Activated CD4-positive, alpha-beta memory T cell treated with anti-CD3 and anti-CD28 coated beads for 36 hours (primary cell): ENCODE measurements around the gene CHAT. TPM values are rescaled to one million over a fixed set of nuclear protein-coding genes. Genes with fewer than 3 reads are reported as not detected.

Experiments
- CTCF ChIA-PET: fragments of 350-600 bp; sonication (Branson Sonifier 250); formaldehyde crosslinking; loops from one replicate; lab custom pipeline; 2021; ENCODE audit warnings: antibody characterized with exemption, inconsistent platforms; lab: Charles Lee
- POLR2A ChIA-PET: fragments of 350-600 bp; sonication (Branson Sonifier 250); formaldehyde crosslinking; loops from one replicate; lab custom pipeline; 2021; ENCODE audit warnings: antibody characterized with exemption; lab: Charles Lee
- DNase-seq: peaks from one replicate; pipeline ENCODE4 v3.0.0-alpha.2; 2020
- H3K27ac Mint-ChIP-seq: one replicate; pipeline ENCODE4 v1.8.0; 2021; ENCODE audit warnings: mixed read lengths
- H3K27me3 Mint-ChIP-seq: one replicate; pipeline ENCODE4 v1.8.0; 2021; ENCODE audit warnings: mixed read lengths
- H3K36me3 Mint-ChIP-seq: one replicate; pipeline ENCODE4 v1.8.0; 2021; ENCODE audit warnings: mixed read lengths
- H3K4me1 Mint-ChIP-seq: one replicate; pipeline ENCODE4 v1.8.0; 2021; ENCODE audit warnings: low read depth, mixed read lengths
- H3K4me3 Mint-ChIP-seq: one replicate; pipeline ENCODE4 v1.8.0; 2021; ENCODE audit warnings: mild to moderate bottlenecking, mixed read lengths
- H3K9me3 Mint-ChIP-seq: one replicate; pipeline ENCODE4 v1.8.0; 2021; ENCODE audit warnings: mixed read lengths
- intact Hi-C: fragments of 100-400 bp; cut with micrococcal nuclease; formaldehyde crosslinking; loops from one replicate; pipeline ENCODE4 v1.15.1; 2023
- total RNA-seq, 2 experiments: library from RNA; stranded (reverse); gene quantifications; one replicate each; pipeline ENCODE4 v1.2.3, GENCODE V29; 2021

CHAT gene
- total RNA-seq, 2 experiments from 2014 or later, result not detected

DNA sequence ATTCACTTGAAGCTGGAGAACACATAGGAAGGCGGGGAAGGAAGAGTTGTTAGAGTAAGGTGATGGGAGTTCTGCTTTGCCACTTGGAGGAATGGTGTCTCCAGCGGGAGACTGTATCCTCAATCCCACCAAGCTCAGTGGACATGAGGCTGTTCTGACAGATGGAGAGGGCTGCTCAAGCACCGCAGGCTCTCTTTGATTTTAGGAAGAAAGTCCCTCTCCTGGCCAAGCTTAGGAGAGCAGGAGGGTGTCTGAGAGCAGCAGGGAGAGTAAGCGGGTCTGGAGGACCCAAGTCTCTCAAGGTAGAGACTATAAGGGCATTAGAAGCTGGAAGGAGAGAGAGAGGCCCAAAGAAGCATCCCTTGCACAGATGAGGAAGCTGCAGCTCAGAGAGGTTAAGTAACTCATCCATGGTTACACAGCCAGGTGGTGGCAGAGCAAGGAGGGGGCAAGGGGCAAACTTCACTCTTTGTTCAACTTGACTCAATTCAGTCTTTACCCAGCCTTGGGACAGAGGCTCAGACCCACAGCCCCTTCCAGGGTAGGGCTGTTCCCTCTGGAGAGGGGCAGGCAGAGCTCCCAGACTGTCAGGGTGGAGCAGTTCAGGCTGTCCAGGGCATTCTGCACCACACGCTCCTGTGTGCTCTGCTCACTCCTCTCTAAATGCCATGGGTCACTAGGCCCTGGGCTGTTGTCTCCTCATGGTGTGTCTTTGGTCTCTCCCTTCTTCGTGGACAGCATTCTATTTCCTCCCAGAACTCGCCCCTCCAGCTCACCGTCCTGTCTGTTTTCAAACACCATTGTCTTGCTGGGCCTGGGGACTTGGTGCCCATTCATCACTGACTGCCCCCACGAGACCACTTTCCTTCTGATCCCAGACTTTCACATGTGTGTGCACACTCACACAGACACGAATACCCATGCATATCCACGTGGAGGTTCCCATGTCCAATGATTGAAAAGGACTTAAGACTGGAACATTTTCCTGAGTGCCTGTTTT, 8.9 kb downstream of the CHAT start:
- Mint-ChIP-seq H3K9me3 (no peaks in the 10 kb centered on the region), H3K4me1 (no peaks in the 10 kb centered on the region), H3K27me3 (peaks cover 13% of the 10 kb centered on the region), H3K4me3 (no peak overlapping the region), H3K27ac (no peak overlapping the region), H3K36me3 (no peaks in the 10 kb centered on the region)
- POLR2A ChIA-PET, result no interaction called here
- intact Hi-C loops, result no loop called here
- no peak for DNase-seq
- CTCF ChIA-PET, result no interaction called here

DNA sequence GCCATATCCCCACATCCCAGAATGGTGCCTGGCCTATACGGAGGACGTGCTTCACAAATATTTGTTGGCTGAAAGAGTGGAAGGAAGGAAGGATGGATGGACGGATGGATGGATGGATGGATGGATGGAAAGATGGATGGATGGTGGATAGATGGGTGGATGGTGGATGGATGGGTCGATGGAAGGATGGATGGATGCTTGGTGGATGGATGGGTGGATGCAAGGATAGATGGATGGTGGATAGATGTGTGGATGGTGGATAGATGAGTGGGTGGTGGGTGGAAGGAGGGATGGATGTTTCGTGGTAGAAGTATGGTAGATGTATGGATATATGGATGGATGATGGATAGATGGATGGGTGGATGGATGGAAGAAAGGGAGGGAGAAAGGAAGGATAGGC, 10.8 kb downstream of the CHAT start:
- CTCF ChIA-PET, result no interaction called here
- H3K27ac Mint-ChIP-seq, result no peak overlapping the region
- no peaks in the 10 kb centered on the region for H3K9me3 Mint-ChIP-seq
- no peak overlapping the region for H3K4me3 Mint-ChIP-seq
- peaks cover 7% of the 10 kb centered on the region for H3K27me3 Mint-ChIP-seq
- intact Hi-C loops, result no loop called here
- no peaks in the 10 kb centered on the region for H3K4me1 Mint-ChIP-seq
- DNase-seq, result no peak
- POLR2A ChIA-PET, result no interaction called here
- no peaks in the 10 kb centered on the region for H3K36me3 Mint-ChIP-seq

DNA sequence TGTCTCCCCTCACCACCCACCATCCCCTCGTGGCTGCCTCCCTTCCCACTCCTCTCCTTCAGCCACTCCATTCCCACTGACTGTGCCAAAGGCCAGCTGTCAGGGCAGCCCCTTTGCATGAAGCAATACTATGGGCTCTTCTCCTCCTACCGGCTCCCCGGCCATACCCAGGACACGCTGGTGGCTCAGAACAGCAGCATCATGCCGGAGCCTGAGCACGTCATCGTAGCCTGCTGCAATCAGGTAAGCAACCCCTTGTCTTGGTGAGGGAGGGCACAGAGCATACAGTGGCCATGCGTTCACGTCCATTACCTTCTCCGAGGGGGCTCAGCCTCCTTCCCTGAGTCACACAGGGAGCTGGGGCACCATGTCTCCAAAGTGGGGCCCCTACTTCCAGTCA, 11.6 kb downstream of the CHAT start:
- H3K36me3 Mint-ChIP-seq, result no peaks in the 10 kb centered on the region
- H3K9me3 Mint-ChIP-seq, result no peaks in the 10 kb centered on the region
- DNase-seq, result no peak
- ChIA-PET POLR2A (no interaction called here), CTCF (no interaction called here)
- H3K27ac Mint-ChIP-seq, result no peak overlapping the region
- intact Hi-C loops, result no loop called here
- H3K4me1 Mint-ChIP-seq, result no peaks in the 10 kb centered on the region
- peaks cover 2% of the 10 kb centered on the region for H3K27me3 Mint-ChIP-seq
- no peak overlapping the region for H3K4me3 Mint-ChIP-seq

DNA sequence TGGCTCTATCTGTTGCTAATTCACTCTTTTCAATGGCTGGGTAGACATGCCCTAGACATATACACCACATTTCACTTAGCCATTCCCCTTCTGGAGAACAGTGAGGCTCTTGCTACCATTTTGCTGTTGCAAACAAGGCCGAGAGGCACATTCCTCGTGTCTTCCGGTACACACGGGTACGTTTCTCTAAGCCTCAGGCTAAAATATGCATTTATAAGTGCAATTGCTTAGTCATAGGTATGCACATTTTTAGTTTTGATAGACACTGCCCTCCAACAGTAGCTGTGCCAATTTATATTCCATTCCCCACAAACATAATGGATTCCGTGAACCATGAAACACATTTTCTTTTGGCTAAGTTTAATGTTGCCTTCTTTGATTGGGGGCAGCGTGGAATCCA, 13.2 kb downstream of the CHAT start:
- ChIA-PET POLR2A (no interaction called here), CTCF (no interaction called here)
- H3K9me3 Mint-ChIP-seq, result no peaks in the 10 kb centered on the region
- H3K27me3 Mint-ChIP-seq, result no peaks in the 10 kb centered on the region
- no peaks in the 10 kb centered on the region for H3K4me1 Mint-ChIP-seq
- intact Hi-C loops, result no loop called here
- no peak overlapping the region for H3K27ac Mint-ChIP-seq
- no peaks in the 10 kb centered on the region for H3K36me3 Mint-ChIP-seq
- no peak overlapping the region for H3K4me3 Mint-ChIP-seq
- no peak for DNase-seq

DNA sequence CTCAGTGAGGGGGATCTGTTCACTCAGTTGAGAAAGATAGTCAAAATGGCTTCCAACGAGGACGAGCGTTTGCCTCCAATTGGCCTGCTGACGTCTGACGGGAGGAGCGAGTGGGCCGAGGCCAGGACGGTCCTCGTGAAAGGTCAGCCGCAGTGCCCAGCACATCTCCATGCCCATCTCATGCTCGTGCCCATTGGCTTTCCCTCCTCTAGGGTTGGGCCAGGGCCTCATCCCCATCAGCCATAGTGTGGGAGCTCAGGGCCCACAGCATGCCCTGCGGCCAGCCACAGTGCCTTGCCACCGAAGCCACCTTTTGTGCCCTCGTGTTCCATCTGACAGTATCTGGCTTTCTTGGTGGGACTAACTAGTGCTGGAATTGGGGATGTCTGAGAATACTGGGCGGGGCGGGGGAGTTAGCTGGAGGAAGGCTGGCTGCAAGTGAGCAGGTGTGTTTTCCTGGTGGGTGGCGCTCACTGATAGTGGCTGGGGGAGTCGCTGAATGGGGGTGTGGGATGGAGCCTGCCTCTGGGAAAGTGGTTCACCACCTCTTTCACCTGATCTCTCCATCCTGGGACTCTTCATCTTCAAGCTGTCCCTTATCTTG, 13.9 kb downstream of the CHAT start:
- intact Hi-C loops, result no loop called here
- H3K27me3 Mint-ChIP-seq, result no peaks in the 10 kb centered on the region
- H3K27ac Mint-ChIP-seq, result no peak overlapping the region
- ChIA-PET POLR2A (no interaction called here), CTCF (no interaction called here)
- DNase-seq, result peak; percentile 3
- H3K4me1 Mint-ChIP-seq, result no peaks in the 10 kb centered on the region
- no peaks in the 10 kb centered on the region for H3K36me3 Mint-ChIP-seq
- H3K9me3 Mint-ChIP-seq, result no peaks in the 10 kb centered on the region
- H3K4me3 Mint-ChIP-seq, result no peak overlapping the region

DNA sequence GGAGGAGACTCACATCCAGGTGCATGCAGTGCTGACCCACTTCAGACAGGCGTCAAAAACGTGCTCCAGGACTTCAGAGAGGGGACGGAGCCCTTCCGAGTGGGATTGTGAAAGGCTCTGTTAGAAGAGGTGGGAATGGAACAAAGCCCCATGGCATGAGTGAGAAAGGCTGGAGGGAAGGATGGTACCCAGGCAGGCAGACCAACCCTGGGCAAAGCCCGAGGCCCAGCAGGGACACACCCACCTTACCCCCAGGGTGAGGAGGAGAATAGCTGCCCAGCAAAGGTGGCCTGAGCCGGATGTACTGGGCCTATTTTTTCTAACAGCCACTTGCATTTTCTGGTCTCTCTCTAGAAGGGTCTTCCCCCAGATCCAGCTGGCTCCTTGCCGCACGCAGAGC, 14.8 kb downstream of the CHAT start:
- Mint-ChIP-seq H3K27ac (no peak overlapping the region), H3K4me3 (no peak overlapping the region), H3K9me3 (no peaks in the 10 kb centered on the region), H3K36me3 (no peaks in the 10 kb centered on the region), H3K4me1 (no peaks in the 10 kb centered on the region), H3K27me3 (no peaks in the 10 kb centered on the region)
- ChIA-PET POLR2A (no interaction called here), CTCF (no interaction called here)
- DNase-seq, result peak; percentile 6
- intact Hi-C loops, result no loop called here

DNA sequence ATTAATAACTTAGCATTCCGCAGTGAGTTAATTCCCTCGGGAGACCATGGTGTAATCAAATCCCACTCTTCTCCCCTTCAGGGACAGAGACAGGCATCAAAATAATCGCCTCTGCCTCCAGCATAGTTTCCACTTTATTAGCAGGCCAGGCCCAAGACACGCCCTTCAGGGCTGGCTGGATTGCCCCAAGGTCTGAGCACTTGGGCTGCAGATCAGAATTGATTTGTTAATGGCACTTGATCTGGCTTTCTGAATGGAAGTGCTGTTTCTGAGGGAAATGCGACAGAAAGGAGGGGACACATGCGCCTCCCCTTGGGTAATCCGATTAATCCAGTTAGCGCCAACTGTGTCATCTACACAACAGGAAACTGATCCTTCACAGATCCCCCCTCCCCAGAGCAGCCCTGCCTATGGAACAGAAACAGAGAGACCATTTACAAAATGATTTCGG, 15.6 kb downstream of the CHAT start:
- no peak overlapping the region for H3K4me3 Mint-ChIP-seq
- H3K27ac Mint-ChIP-seq, result no peak overlapping the region
- H3K36me3 Mint-ChIP-seq, result no peaks in the 10 kb centered on the region
- H3K9me3 Mint-ChIP-seq, result no peaks in the 10 kb centered on the region
- DNase-seq, result no peak
- intact Hi-C loops, result no loop called here
- POLR2A ChIA-PET, result no interaction called here
- H3K4me1 Mint-ChIP-seq, result no peaks in the 10 kb centered on the region
- H3K27me3 Mint-ChIP-seq, result no peaks in the 10 kb centered on the region
- CTCF ChIA-PET, result no interaction called here

DNA sequence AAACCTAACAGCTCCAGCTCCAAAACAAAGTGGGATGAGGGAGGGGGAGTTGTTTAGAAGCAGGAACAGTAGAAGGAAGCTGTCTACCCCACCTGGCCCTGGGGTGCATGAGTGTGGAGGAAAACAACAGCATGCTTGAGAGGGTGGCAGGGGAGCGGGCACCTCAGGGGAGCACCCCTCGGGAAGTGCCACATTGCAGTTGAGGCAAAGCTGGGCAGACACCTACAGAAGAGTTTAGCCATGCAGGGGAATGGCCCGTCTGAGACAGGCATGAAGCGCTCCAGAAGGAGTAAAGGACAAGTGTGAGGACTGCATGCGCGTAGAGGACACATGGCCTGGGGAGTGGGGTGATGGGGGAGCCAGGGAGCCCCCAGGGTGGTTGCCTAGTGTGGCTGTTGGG, 18.1 kb downstream of the CHAT start:
- no peaks in the 10 kb centered on the region for H3K9me3 Mint-ChIP-seq
- DNase-seq, result no peak
- intact Hi-C loops, result no loop called here
- ChIA-PET POLR2A (no interaction called here), CTCF (no interaction called here)
- H3K4me3 Mint-ChIP-seq, result no peak overlapping the region
- no peaks in the 10 kb centered on the region for H3K36me3 Mint-ChIP-seq
- H3K27me3 Mint-ChIP-seq, result no peaks in the 10 kb centered on the region
- H3K27ac Mint-ChIP-seq, result no peak overlapping the region
- no peaks in the 10 kb centered on the region for H3K4me1 Mint-ChIP-seq

DNA sequence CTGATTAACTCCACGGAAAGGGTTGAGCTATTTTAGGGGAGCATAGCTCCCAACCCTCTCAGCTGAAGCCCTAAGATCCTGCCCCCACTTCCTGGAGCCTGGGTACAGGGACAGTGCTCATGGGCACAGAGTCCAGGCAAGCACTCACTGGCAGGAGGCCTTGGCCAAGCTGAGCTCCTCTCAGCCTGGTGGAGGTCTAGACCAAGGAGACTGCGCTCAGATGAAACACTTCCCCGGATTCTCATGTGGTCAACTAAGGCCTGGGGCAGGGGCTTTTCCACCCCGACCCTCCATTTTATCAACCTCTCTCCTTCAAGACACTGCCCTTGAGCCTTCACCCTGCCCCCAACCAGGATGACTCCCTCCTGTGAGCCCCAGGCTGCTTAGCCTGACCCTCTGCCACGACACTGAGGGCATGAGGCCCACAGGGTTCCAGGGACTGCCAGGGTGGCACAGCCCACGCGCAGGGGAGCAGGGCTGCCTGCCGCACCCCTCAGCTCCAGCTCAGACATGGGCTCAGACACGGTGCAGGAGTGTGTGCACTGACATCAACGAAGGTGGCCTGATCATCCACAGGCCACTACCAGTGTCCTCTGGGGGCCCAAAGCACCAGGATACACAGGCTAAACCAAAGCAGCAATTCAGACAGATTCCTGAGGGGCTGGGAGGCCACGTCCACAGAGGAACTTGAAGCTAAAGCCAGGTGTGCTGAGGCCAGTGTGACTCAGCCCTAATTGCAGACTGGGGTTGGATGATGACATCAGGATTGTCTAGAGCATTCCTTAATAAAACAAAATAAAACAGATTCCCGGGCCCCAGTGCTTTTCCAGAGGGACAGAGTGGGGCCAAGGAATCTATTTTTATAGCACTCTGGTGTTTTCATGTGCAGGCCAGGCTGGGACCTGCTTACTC, 18.8 kb downstream of the CHAT start:
- intact Hi-C loops, result no loop called here
- CTCF ChIA-PET, result no interaction called here
- H3K4me1 Mint-ChIP-seq, result no peaks in the 10 kb centered on the region

DNA sequence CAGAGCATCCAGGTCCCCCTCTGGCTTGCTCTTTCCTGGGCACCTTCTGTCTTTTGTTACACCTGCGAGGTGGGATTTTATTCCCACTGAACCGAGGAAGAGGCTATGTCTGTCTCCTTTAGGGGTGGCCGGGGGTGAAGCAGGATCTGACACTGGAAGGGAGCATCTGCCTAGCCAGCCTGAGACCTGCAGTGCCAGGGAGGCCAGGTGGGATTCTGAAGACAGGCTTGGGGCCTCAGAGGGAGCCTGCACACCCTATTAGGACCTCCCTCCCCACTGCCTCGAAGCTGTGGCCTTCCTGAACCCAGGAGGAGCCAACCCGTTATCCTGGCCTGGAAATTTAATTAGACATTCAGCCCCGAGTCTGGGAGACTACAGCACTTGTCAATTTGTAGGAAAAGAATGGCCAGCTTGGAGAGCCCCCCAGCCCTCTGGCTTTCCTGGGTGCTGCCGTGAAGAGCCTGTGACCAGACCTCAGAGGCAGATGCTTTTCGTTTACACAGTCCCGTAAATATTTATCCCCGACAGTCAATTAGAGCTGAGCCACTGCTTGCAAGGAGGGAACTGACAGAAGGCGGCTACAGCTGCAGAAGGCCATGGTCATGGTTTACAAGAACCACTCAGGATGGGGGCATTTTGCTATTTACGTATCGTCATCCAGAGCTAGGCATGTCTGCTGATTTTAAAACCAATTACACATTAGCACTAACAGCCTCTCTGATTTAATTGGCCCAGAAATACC, 19.7 kb downstream of the CHAT start:
- Mint-ChIP-seq H3K27me3 (no peaks in the 10 kb centered on the region), H3K9me3 (no peaks in the 10 kb centered on the region), H3K4me3 (no peak overlapping the region), H3K4me1 (no peaks in the 10 kb centered on the region), H3K27ac (no peak overlapping the region), H3K36me3 (no peaks in the 10 kb centered on the region)
- intact Hi-C loops, result no loop called here
- no peak for DNase-seq
- ChIA-PET CTCF (no interaction called here), POLR2A (no interaction called here)

More for the DNA sequence above, 18.8 kb downstream of the CHAT start:
- POLR2A ChIA-PET, result no interaction called here
- Mint-ChIP-seq H3K9me3 (no peaks in the 10 kb centered on the region), H3K27ac (no peak overlapping the region), H3K36me3 (no peaks in the 10 kb centered on the region), H3K27me3 (no peaks in the 10 kb centered on the region), H3K4me3 (no peak overlapping the region)
- no peak for DNase-seq

DNA sequence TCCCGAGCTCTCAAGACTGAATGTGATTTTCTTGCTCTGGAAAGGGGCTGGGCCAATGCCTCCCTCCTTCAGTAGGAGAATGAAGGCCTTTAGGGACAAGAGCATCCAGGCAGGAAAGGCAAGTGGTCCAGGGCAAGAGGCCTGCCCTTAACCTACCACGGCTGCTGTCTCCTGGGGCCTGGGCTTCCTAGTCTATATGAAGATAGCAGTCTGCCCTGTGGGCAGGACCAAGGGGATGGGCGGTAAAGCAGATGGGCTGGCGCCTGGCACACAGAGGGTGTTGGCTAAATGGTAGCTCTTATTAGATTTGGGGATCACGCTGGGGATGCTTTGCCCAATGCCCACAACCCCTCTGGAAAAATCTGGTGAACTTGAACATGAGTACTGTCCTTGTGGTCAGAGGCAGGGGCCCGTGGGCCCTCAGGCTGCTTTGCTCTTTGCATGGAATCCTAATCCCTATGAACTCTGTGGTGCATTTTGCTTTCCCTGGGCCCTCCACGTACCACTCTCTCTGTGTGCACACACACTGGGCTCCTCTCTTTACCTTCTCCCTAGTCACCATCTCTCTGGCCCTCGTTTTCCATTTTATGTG, 20.3 kb downstream of the CHAT start:
- ChIA-PET CTCF (no interaction called here), POLR2A (no interaction called here)
- H3K9me3 Mint-ChIP-seq, result no peaks in the 10 kb centered on the region
- H3K36me3 Mint-ChIP-seq, result no peaks in the 10 kb centered on the region
- no peaks in the 10 kb centered on the region for H3K4me1 Mint-ChIP-seq
- DNase-seq, result peak; percentile 1
- no peaks in the 10 kb centered on the region for H3K27me3 Mint-ChIP-seq
- H3K27ac Mint-ChIP-seq, result no peak overlapping the region
- H3K4me3 Mint-ChIP-seq, result no peak overlapping the region
- intact Hi-C loops, result no loop called here
